Lower leg skin (tissue), 3 donors: ENCODE results near the gene TMEM129.

Source experiments
- POLR2A ChIP-seq, 2 donors: fragments of 450-650 bp; IDR thresholded peaks; one replicate each; pipeline ENCODE4 v1.6.1; 2016 to 2017; ENCODE audit warnings: antibody characterized with exemption in 2 of 2, mild to moderate bottlenecking in 1 of 2, moderate library complexity in 1 of 2
- TF ChIP-seq, protein P1 (sequence below), 3 donors: fragments of 450-650 bp; IDR thresholded peaks; one replicate each; pipeline ENCODE4 v1.5.1; 2016; ENCODE audit warnings: antibody characterized with exemption in 3 of 3, mild to moderate bottlenecking in 3 of 3, moderate library complexity in 2 of 3

DNA sequence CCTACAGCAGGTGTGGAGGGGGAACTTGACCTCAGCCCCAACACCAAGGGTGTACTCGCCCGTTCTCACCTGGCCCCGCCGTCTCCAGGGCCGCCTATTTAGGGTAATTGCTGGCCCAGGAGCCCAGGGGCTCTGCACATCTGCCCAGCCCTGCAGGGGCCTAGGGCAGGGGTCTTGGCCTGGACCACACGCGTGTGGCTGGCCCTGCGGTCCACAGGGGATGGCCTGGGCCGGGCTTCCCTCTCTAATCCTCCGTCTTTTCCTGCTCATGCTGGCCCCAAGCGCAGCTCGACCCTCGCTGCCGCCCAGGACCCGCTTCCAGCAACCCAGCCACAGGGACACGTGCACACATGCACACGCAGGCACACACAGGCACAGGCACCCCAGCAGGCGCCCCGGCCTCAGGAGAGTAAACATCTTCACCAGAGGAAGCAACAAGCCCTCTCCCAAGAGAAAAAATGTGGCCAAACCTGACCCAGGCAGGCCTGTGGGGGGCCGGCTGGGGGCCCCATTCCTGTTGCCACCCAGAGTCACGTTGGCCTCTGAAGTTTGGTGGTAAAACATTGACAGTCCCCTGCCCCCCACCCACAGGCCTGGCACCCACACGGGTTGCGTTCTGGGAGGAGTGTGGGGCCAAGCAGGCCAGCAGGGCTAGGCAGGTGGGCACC, 47.4 kb upstream of the TMEM129 start:
- TF ChIP-seq, protein P1, sequence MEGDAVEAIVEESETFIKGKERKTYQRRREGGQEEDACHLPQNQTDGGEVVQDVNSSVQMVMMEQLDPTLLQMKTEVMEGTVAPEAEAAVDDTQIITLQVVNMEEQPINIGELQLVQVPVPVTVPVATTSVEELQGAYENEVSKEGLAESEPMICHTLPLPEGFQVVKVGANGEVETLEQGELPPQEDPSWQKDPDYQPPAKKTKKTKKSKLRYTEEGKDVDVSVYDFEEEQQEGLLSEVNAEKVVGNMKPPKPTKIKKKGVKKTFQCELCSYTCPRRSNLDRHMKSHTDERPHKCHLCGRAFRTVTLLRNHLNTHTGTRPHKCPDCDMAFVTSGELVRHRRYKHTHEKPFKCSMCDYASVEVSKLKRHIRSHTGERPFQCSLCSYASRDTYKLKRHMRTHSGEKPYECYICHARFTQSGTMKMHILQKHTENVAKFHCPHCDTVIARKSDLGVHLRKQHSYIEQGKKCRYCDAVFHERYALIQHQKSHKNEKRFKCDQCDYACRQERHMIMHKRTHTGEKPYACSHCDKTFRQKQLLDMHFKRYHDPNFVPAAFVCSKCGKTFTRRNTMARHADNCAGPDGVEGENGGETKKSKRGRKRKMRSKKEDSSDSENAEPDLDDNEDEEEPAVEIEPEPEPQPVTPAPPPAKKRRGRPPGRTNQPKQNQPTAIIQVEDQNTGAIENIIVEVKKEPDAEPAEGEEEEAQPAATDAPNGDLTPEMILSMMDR (IDR thresholded peaks at IDR 0.05) = no peak
- TF ChIP-seq POLR2A (IDR thresholded peaks at IDR 0.05) = no peak
